Measurements from ENCODE around the gene NUP58.

Gene NUP58

GRCh38 chr13:25378528-25378927, 77.1 kb downstream of the NUP58 start:
- no peak for DNase-seq

- no peak for DNase-seq
Observed at GRCh38 chr13:25379011-25379410, 77.6 kb downstream of the NUP58 start.

- no peak for DNase-seq
Observed at GRCh38 chr13:25380082-25380481, 78.7 kb downstream of the NUP58 start.

GRCh38 chr13:25380741-25381324, 79.4 kb downstream of the NUP58 start:
- no peak for DNase-seq

GRCh38 chr13:25384758-25385410, 83.5 kb downstream of the NUP58 start:
- no peak for DNase-seq

GRCh38 chr13:25391932-25392331, 90.5 kb downstream of the NUP58 start:
- DNase-seq = no peak

Measured in NK-92 treated with Interleukin-12 subunit alpha and Interleukin-12 subunit beta, amount 100 ng/mL, for 24 hours (cell line).